ENCODE results near the gene STK16. TPM values are rescaled to one million over a fixed set of nuclear protein-coding genes. Genes with fewer than 3 reads are reported as not detected.

Gene STK16
- total and polyA plus RNA-seq, 2 of the 13 experiments (the other 11 are each of a cell fraction or from before 2014, with no cell fraction given) = 28.0 to 50.9 TPM

DNA sequence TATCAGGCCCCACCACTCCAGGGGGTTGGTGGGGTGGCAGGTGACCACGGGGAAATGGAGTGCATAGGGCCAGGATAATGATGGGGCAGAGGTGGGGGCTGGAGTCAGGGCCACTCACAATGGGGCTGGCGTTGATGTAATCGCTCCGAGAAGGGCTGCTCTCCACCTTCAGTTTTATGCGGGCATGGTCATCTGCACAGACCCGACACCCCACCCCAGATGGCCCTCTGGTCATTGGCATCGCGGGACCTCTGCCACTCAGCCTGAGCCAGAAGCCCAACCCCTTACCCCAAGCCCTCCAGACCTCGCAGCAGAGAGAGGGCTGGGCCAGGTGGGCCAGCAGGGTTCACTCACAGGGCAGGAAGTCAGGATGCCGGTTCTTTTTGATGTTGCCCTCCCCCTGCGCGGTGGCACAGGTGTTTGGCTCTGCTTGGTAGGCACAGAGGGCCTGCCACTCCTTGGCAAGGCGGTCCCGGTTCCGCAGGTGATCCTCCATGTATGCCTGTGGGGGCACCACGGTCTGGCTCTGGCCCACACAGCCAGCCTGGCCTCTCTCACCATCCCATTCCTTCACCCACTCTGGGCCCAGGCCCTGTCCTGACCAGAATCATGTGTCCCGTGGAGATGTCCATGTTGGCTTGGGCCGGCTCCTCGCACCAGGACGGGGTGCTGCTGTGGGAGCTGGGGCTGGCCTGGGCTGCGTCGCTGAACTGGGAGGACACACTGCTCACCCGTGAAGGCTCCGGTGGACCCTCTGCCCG, 51.5 kb downstream of the STK16 start:
- Histone ChIP-seq H3K36me3 (replicated peaks in 1 of 2; ENCODE audit: control insufficient read depth in 1 of 2, insufficient read depth in 2 of 2, low read length in 2 of 2) (no peaks in the 10 kb centered on the region), H3K27me3 (ENCODE audit: control insufficient read depth in 1 of 2, insufficient read depth in 2 of 2, low read length in 2 of 2) (peaks cover 6 to 87% of the 10 kb centered on the region in 2 experiments; a peak in 4 of 5 replicates), H3K4me2 (ENCODE audit: low read depth, low read length) (no peak overlapping the region), H2AFZ (ENCODE audit: low read length) (no peak overlapping the region), H4K20me1 (ENCODE audit: insufficient read depth, low read length) (no peaks in the 10 kb centered on the region), H3K79me2 (ENCODE audit: insufficient read depth, low read length) (no peaks in the 10 kb centered on the region), H3K9ac (ENCODE audit: insufficient read depth, low read depth, low read length) (no peak overlapping the region), H3K27ac (ENCODE audit: extremely low read length, insufficient read depth, low read length) (no peak overlapping the region), H3K4me1 (ENCODE audit: insufficient read depth, low read length) (peaks cover 42% of the 10 kb centered on the region), H3K9me3 (ENCODE audit: low read length) (no peaks in the 10 kb centered on the region), H3K4me3 (replicated peaks in 1 of 3; ENCODE audit: insufficient read depth in 1 of 3, low read depth in 2 of 3, low read length in 3 of 3) (no peak overlapping the region)
- FAIRE-seq (no peak), DNase-seq (ENCODE audit: low spot score) (no peak), ATAC-seq (no peak)
- BruUV-seq (replicated peaks) = no TSS peak
- intact Hi-C loops (cut with micrococcal nuclease; ENCODE audit: unreplicated experiment) (loop anchor here (5.0 to 10.0 kb wide), 2 partner anchors 238 to 240 kb away; no protein-coding TSS in a partner anchor), in situ Hi-C loops (cut with HindIII; ENCODE audit: extremely low pct_ligation_motif_present, low pct_unique_long_range_greater_than_20kb) (loop anchor here (5.0 kb wide), 1 partner anchor 125 kb away; the partner anchor contains the start of gene SLC23A3)
- ChIA-PET POLR2A (no interaction called here), CTCF (ENCODE audit: low intra/inter-chr PET ratio, low total read pairs) (interaction anchor here (2.9 to 3.4 kb wide), 2 partner anchors 18 to 137 kb away, joined by 28 to 50 read pairs; partner anchors contain the start of genes DNAJB2 and NHEJ1)
- 40% methylated on average over 17 of the region's 25 CpGs for WGBS (ENCODE audit: low lambda C conversion rate)
- TF ChIP-seq ZFP82 (CRISPR knock-in tag; IDR thresholded peaks at IDR 0.05; ENCODE audit: borderline replicate concordance) = no peak
- TF ChIP-seq, protein P1, sequence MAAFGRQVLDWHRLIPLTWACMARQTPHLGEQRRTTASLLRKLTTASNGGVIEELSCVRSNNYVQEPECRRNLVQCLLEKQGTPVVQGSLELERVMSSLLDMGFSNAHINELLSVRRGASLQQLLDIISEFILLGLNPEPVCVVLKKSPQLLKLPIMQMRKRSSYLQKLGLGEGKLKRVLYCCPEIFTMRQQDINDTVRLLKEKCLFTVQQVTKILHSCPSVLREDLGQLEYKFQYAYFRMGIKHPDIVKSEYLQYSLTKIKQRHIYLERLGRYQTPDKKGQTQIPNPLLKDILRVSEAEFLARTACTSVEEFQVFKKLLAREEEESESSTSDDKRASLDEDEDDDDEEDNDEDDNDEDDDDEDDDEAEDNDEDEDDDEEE (CRISPR knock-in tag; IDR thresholded peaks at IDR 0.05) = no peak
- no peak for TF ChIP-seq ONECUT2 (CRISPR knock-in tag; IDR thresholded peaks at IDR 0.05)
- no peak for TF ChIP-seq HMG20A (CRISPR knock-in tag; IDR thresholded peaks at IDR 0.05; ENCODE audit: borderline replicate concordance)
- TF ChIP-seq, protein P2, sequence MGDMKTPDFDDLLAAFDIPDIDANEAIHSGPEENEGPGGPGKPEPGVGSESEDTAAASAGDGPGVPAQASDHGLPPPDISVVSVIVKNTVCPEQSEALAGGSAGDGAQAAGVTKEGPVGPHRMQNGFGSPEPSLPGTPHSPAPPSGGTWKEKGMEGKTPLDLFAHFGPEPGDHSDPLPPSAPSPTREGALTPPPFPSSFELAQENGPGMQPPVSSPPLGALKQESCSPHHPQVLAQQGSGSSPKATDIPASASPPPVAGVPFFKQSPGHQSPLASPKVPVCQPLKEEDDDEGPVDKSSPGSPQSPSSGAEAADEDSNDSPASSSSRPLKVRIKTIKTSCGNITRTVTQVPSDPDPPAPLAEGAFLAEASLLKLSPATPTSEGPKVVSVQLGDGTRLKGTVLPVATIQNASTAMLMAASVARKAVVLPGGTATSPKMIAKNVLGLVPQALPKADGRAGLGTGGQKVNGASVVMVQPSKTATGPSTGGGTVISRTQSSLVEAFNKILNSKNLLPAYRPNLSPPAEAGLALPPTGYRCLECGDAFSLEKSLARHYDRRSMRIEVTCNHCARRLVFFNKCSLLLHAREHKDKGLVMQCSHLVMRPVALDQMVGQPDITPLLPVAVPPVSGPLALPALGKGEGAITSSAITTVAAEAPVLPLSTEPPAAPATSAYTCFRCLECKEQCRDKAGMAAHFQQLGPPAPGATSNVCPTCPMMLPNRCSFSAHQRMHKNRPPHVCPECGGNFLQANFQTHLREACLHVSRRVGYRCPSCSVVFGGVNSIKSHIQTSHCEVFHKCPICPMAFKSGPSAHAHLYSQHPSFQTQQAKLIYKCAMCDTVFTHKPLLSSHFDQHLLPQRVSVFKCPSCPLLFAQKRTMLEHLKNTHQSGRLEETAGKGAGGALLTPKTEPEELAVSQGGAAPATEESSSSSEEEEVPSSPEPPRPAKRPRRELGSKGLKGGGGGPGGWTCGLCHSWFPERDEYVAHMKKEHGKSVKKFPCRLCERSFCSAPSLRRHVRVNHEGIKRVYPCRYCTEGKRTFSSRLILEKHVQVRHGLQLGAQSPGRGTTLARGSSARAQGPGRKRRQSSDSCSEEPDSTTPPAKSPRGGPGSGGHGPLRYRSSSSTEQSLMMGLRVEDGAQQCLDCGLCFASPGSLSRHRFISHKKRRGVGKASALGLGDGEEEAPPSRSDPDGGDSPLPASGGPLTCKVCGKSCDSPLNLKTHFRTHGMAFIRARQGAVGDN (CRISPR knock-in tag; IDR thresholded peaks at IDR 0.05) = peak; percentile 9; the same call in 1 of the 2 replicates
- TF ChIP-seq RXRA (CRISPR knock-in tag; IDR thresholded peaks at IDR 0.05) = no peak
- no peak for TF ChIP-seq RARG (CRISPR knock-in tag; IDR thresholded peaks at IDR 0.05; ENCODE audit: low read depth)
- no peak for TF ChIP-seq CBFB (CRISPR knock-in tag; IDR thresholded peaks at IDR 0.05)
- TF ChIP-seq ARNT (IDR thresholded peaks at IDR 0.05) = no peak
- no peak for TF ChIP-seq ZNF484 (CRISPR knock-in tag; IDR thresholded peaks at IDR 0.05; ENCODE audit: borderline replicate concordance, low read depth)
- TF ChIP-seq, protein P3, sequence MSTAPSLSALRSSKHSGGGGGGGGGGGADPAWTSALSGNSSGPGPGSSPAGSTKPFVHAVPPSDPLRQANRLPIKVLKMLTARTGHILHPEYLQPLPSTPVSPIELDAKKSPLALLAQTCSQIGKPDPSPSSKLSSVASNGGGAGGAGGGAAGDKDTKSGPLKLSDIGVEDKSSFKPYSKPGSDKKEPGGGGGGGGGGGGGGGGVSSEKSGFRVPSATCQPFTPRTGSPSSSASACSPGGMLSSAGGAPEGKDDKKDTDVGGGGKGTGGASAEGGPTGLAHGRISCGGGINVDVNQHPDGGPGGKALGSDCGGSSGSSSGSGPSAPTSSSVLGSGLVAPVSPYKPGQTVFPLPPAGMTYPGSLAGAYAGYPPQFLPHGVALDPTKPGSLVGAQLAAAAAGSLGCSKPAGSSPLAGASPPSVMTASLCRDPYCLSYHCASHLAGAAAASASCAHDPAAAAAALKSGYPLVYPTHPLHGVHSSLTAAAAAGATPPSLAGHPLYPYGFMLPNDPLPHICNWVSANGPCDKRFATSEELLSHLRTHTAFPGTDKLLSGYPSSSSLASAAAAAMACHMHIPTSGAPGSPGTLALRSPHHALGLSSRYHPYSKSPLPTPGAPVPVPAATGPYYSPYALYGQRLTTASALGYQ (CRISPR knock-in tag; IDR thresholded peaks at IDR 0.05) = no peak
- TF ChIP-seq HNRNPL (IDR thresholded peaks at IDR 0.05; ENCODE audit: low read depth, low read length) = 0 out of 2 replicates have a peak, but pooled peaks have one; percentile 32
- 0 out of 2 replicates have a peak, but pooled peaks have one; percentile 21 for TF ChIP-seq RARA (CRISPR knock-in tag; IDR thresholded peaks at IDR 0.05)
- TF ChIP-seq NRL (CRISPR knock-in tag; IDR thresholded peaks at IDR 0.05; ENCODE audit: borderline replicate concordance) = no peak
- TF ChIP-seq, protein P4, sequence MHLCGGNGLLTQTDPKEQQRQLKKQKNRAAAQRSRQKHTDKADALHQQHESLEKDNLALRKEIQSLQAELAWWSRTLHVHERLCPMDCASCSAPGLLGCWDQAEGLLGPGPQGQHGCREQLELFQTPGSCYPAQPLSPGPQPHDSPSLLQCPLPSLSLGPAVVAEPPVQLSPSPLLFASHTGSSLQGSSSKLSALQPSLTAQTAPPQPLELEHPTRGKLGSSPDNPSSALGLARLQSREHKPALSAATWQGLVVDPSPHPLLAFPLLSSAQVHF (CRISPR knock-in tag; IDR thresholded peaks at IDR 0.05) = no peak
- TF ChIP-seq, protein P5, sequence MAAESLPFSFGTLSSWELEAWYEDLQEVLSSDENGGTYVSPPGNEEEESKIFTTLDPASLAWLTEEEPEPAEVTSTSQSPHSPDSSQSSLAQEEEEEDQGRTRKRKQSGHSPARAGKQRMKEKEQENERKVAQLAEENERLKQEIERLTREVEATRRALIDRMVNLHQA (CRISPR knock-in tag; IDR thresholded peaks at IDR 0.05) = no peak
